ENCODE measurements around the gene TGFBR2.

DNA sequence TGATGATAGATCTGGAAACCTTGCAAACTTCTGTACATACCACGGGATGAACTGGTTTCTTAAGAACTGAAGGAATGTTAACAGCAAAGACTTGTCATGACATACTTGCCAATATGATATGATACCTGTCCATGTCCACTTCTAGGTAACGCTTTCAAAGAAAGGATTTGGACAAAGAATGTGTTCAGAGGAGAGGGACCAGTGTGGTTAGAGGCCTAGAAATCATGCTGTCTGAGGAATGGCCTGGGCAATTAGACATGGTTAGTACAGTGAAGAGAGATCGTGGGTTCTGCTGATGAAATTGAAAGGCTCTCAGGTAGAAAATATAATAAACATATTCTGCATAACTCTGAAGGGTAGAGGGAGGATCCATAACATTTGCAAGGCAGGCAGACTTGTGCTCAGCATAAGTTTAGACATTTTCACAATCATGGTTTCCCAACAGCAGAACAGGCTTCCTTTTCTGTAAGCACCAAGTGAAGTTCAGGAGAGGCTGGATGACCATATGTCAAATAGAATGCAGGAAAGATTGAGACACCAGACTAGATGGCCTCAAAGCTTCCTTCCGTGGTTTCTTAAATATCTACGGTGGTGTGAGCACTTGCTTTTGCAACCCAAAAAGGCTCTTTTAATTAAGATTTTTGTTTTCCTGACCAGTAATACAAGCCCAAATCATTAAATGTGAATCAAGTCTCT, 39.9 kb downstream of the TGFBR2 start:
- TF ChIP-seq, protein P1, sequence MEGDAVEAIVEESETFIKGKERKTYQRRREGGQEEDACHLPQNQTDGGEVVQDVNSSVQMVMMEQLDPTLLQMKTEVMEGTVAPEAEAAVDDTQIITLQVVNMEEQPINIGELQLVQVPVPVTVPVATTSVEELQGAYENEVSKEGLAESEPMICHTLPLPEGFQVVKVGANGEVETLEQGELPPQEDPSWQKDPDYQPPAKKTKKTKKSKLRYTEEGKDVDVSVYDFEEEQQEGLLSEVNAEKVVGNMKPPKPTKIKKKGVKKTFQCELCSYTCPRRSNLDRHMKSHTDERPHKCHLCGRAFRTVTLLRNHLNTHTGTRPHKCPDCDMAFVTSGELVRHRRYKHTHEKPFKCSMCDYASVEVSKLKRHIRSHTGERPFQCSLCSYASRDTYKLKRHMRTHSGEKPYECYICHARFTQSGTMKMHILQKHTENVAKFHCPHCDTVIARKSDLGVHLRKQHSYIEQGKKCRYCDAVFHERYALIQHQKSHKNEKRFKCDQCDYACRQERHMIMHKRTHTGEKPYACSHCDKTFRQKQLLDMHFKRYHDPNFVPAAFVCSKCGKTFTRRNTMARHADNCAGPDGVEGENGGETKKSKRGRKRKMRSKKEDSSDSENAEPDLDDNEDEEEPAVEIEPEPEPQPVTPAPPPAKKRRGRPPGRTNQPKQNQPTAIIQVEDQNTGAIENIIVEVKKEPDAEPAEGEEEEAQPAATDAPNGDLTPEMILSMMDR (conservative IDR thresholded peaks at IDR 0.05; ENCODE audit: low read depth, low read length) = no peak
- TF ChIP-seq EZH2 (IDR thresholded peaks at IDR 0.05; ENCODE audit: borderline replicate concordance, low read depth, low read length, poor library complexity, severe bottlenecking) = no peak
